ENCODE results near the gene HES5.

The HES5 gene

DNA sequence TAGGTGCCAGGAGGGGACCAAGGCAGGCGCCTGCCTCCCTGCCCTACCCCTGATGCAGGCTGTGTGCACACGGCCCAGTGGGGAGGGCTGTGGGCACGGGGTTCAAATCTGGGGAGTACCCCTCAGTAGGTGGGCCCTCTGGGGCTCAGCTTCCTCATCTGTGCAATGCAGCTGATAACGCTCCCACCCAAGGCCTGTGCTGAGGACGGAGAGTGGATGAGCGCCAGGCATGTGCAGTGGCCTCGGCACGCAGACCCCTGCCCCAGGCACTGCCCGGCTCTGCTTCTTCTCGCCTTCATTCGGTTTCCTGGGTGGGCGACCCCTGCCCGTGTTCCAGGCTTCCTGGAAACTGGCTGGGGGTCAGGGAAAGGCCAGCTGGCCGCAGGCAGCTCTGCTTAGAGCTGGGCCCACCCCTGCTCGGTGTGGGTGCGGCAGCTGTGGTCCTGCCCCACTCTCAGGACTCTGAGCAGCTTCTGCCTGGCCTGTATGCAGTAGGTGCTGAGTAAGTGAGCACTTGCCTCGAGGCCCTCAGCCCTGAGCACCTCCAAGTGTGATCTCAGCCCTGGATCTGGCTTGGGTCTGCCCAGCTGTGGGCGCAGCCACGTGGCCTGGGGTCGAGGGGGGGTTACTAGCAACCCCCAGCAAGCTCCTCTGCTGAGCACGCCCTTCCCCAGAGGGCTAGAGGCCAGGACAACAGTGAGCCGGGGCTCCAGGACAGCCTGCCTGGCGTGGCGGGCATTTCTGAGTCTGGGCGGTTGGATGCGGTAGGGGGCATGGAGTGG is 14.2 kb upstream of the HES5 start:
- H4K20me1 ChIP-seq (ENCODE audit: insufficient read depth) = no peaks in the 10 kb centered on the region
- H3K27me3 ChIP-seq (ENCODE audit: insufficient read depth, low read depth) = 0 out of 2 replicates have a peak, but pooled peaks cover 2% of the 10 kb centered on the region
- H3K27ac ChIP-seq = no peak overlapping the region
- H3K4me3 ChIP-seq (IDR thresholded peaks at IDR 0.05; ENCODE audit: insufficient read depth, low read depth, low read length) = no peak overlapping the region
- H2AFZ ChIP-seq (ENCODE audit: low read depth) = no peak overlapping the region
- no peaks in the 10 kb centered on the region for H3K36me3 ChIP-seq (ENCODE audit: insufficient read depth)
- no peak overlapping the region for H3K9ac ChIP-seq
- no peaks in the 10 kb centered on the region for H3K79me2 ChIP-seq (ENCODE audit: insufficient read depth, low read depth)
- TF ChIP-seq, protein P1, sequence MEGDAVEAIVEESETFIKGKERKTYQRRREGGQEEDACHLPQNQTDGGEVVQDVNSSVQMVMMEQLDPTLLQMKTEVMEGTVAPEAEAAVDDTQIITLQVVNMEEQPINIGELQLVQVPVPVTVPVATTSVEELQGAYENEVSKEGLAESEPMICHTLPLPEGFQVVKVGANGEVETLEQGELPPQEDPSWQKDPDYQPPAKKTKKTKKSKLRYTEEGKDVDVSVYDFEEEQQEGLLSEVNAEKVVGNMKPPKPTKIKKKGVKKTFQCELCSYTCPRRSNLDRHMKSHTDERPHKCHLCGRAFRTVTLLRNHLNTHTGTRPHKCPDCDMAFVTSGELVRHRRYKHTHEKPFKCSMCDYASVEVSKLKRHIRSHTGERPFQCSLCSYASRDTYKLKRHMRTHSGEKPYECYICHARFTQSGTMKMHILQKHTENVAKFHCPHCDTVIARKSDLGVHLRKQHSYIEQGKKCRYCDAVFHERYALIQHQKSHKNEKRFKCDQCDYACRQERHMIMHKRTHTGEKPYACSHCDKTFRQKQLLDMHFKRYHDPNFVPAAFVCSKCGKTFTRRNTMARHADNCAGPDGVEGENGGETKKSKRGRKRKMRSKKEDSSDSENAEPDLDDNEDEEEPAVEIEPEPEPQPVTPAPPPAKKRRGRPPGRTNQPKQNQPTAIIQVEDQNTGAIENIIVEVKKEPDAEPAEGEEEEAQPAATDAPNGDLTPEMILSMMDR (conservative IDR thresholded peaks at IDR 0.05; ENCODE audit: low read depth, low read length) = no peak
- peaks cover 29% of the 10 kb centered on the region for H3K4me1 ChIP-seq (ENCODE audit: low read depth, poor library complexity, severe bottlenecking)
- H3K4me2 ChIP-seq = no peak overlapping the region

DNA sequence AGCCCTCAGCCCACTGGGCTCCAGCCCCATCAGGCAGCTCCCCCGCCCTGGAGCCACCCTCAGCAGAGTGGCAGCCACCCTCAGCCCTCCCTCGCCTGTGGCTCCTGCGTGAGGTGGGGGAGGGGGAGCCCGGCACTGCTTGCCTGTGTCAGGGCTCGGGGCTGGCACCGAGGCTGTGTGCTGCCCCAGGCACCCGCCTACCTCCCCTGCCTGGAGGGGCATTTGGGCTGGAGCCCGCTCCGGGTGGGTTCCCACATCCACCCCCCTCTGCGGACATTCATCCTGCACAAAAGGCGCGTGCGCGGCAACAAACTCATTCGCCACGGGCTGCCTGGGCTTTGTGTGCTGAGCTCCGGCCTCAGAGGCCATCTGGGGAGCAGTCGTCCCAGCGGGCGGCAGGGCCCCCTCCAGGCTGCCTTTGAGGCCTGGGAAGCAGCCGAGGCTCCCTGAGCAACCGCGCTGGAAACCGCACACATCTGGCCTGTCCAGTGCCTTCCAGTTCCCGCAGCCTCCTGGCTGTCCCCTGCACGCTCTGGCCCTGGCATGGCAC is 13.6 kb upstream of the HES5 start:
- H4K20me1 ChIP-seq (ENCODE audit: insufficient read depth) = no peaks in the 10 kb centered on the region
- no peak overlapping the region for H2AFZ ChIP-seq (ENCODE audit: low read depth)
- no peak overlapping the region for H3K9ac ChIP-seq
- no peaks in the 10 kb centered on the region for H3K36me3 ChIP-seq (ENCODE audit: insufficient read depth)
- peaks cover 2% of the 10 kb centered on the region; the same call in 1 of the 2 replicates for H3K27me3 ChIP-seq (ENCODE audit: insufficient read depth, low read depth)
- H3K4me2 ChIP-seq = no peak overlapping the region
- TF ChIP-seq, protein P1 (conservative IDR thresholded peaks at IDR 0.05; ENCODE audit: low read depth, low read length) = no peak
- no peak overlapping the region for H3K27ac ChIP-seq
- peaks cover 24% of the 10 kb centered on the region for H3K4me1 ChIP-seq (ENCODE audit: low read depth, poor library complexity, severe bottlenecking)
- H3K4me3 ChIP-seq (IDR thresholded peaks at IDR 0.05; ENCODE audit: insufficient read depth, low read depth, low read length) = no peak overlapping the region
- no peaks in the 10 kb centered on the region for H3K79me2 ChIP-seq (ENCODE audit: insufficient read depth, low read depth)

DNA sequence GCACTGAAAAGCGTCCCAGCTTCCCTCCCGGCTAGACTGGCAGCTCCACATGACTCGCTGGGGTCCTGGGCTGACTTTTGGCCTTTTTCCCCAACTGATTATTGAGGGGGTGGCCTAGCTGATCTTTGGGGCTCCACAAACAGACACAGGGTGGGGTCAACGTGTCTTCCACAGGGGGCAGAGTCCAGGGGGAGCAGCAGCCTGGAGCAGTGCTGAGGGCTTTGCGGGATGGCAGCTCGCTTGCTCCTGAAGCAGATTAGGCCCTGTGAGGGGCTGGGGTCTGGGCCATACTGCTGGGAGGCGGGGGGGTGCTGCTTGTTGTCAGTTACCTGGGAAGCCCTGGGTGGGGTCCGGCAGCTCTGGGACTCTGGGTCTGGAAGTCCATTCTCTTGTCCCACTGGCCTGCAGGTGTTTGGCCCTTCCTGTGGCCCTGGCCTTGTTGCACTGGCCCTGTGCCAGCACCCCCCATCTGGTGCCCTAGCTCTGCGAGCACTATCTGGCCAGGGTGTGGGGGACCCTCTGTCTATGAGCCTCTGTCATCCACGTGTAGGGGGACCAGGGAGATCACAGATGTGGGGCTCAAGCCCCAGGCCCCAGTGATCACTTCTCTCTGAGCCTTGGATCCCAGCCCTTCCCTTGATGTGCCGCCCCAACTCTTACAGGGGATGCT is 12.3 kb upstream of the HES5 start:
- H3K4me1 ChIP-seq (ENCODE audit: low read depth, poor library complexity, severe bottlenecking) = peaks cover 13% of the 10 kb centered on the region
- peaks cover 5% of the 10 kb centered on the region; the same call in 1 of the 2 replicates for H3K27me3 ChIP-seq (ENCODE audit: insufficient read depth, low read depth)
- no peak overlapping the region for H2AFZ ChIP-seq (ENCODE audit: low read depth)
- H3K4me2 ChIP-seq = no peak overlapping the region
- H3K4me3 ChIP-seq (IDR thresholded peaks at IDR 0.05; ENCODE audit: insufficient read depth, low read depth, low read length) = no peak overlapping the region
- no peaks in the 10 kb centered on the region for H4K20me1 ChIP-seq (ENCODE audit: insufficient read depth)
- no peaks in the 10 kb centered on the region for H3K36me3 ChIP-seq (ENCODE audit: insufficient read depth)
- no peaks in the 10 kb centered on the region for H3K79me2 ChIP-seq (ENCODE audit: insufficient read depth, low read depth)
- H3K27ac ChIP-seq = no peak overlapping the region
- no peak overlapping the region for H3K9ac ChIP-seq
- TF ChIP-seq, protein P1 (conservative IDR thresholded peaks at IDR 0.05; ENCODE audit: low read depth, low read length) = no peak

DNA sequence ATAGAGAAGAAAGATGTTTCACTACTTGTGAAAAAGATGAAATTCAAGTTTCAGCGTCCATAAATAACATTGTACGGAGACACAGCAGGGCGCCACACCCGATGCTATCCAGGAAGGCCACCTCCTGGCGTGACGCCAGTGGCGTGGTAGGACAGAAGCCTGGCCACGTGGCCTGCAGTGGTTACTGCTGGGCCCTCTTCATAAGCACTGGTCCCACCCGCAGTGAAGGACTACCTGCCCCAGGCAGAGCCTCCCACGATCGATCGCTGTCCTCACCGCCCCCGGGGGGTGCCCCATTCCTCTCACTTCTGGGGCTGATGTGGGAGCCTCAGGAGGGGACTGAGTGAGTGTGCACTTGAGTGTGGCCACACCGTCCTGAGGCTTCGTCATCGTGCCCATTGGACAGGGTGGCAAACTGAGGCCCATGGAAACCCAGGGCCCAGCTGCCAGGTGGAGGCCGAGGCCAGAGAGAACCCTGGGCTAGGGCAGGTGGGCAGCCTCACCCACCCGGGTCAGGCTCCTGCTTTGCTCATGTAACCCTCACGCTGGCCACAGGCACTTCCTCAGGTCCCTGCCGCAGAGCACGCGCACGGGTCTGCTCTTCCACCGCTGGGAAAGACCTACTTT is 11.7 kb upstream of the HES5 start:
- Histone ChIP-seq H3K27me3 (ENCODE audit: insufficient read depth, low read depth) (peaks cover 11% of the 10 kb centered on the region; the same call in 1 of the 2 replicates), H3K4me3 (IDR thresholded peaks at IDR 0.05; ENCODE audit: insufficient read depth, low read depth, low read length) (no peak overlapping the region), H3K9ac (no peak overlapping the region), H3K79me2 (ENCODE audit: insufficient read depth, low read depth) (no peaks in the 10 kb centered on the region), H4K20me1 (ENCODE audit: insufficient read depth) (no peaks in the 10 kb centered on the region), H2AFZ (ENCODE audit: low read depth) (no peak overlapping the region), H3K27ac (no peak overlapping the region), H3K36me3 (ENCODE audit: insufficient read depth) (no peaks in the 10 kb centered on the region), H3K4me2 (no peak overlapping the region; the same call in 1 of the 2 replicates), H3K4me1 (ENCODE audit: low read depth, poor library complexity, severe bottlenecking) (peaks cover 12% of the 10 kb centered on the region)
- TF ChIP-seq, protein P1 (conservative IDR thresholded peaks at IDR 0.05; ENCODE audit: low read depth, low read length) = no peak

Measured in KMS-11 (cell line).